Calu3 (cell line): Measurements from ENCODE around the gene TM7SF3. TPM values are rescaled to one million over a fixed set of nuclear protein-coding genes. Genes with fewer than 3 reads are reported as not detected.
"Not testable (repeated sequence)": the region's sequence is repeated elsewhere in the genome, so short reads cannot be mapped to it uniquely, and the experiment has no call there.

ENCODE experiments used
- BruUV-seq: library from RNA; stranded (reverse); fragments of 400-500 nt; replicated peaks from 2 replicates; lab custom pipeline; 2021; lab: Mats Ljungman, UMichigan
- CTCF ChIA-PET: fragments of 300-600 bp; sonication (Branson Sonifier 250); formaldehyde crosslinking; loops from one replicate; lab custom pipeline; 2022; ENCODE audit warnings: antibody characterized with exemption; lab: Charles Lee
- DNase-seq: peaks from one replicate; pipeline ENCODE4 v3.0.0; 2022
- H3K27ac Mint-ChIP-seq: one replicate; pipeline ENCODE4 v1.8.0; 2022; ENCODE audit warnings: mixed read lengths; ENCODE audit not compliant: unreplicated experiment
- H3K27me3 Mint-ChIP-seq: one replicate; pipeline ENCODE4 v1.8.0; 2022; ENCODE audit warnings: mixed read lengths; ENCODE audit not compliant: unreplicated experiment
- H3K36me3 Mint-ChIP-seq: one replicate; pipeline ENCODE4 v1.8.0; 2022; ENCODE audit warnings: mild to moderate bottlenecking, moderate library complexity, mixed read lengths; ENCODE audit not compliant: insufficient read depth, unreplicated experiment
- H3K4me1 Mint-ChIP-seq: one replicate; pipeline ENCODE4 v1.8.0; 2022; ENCODE audit warnings: mild to moderate bottlenecking, low read depth, mixed read lengths; ENCODE audit not compliant: unreplicated experiment
- H3K4me3 Mint-ChIP-seq: one replicate; pipeline ENCODE4 v1.8.0; 2022; ENCODE audit warnings: mild to moderate bottlenecking, low read depth, moderate library complexity, mixed read lengths; ENCODE audit not compliant: unreplicated experiment
- H3K9me3 Mint-ChIP-seq: one replicate; pipeline ENCODE4 v1.8.0; 2022; ENCODE audit warnings: low read depth, mixed read lengths; ENCODE audit not compliant: unreplicated experiment
- CTCF ChIP-seq: fragments of 200-600 bp; IDR thresholded peaks from one replicate; pipeline ENCODE4 v1.8.0; 2022; ENCODE audit warnings: antibody characterized with exemption; ENCODE audit not compliant: unreplicated experiment
- intact Hi-C: fragments of 100-400 bp; cut with micrococcal nuclease; formaldehyde crosslinking; loops from one replicate; pipeline ENCODE4 v1.10.0; 2022; ENCODE audit not compliant: unreplicated experiment
- total RNA-seq: library from RNA; stranded (reverse); gene quantifications from 2 replicates; pipeline ENCODE4 v1.2.3, GENCODE V29; 2022

Gene TM7SF3
- total RNA-seq, 1 experiment from 2014 or later = 70.0 TPM

- CTCF ChIA-PET = interaction anchor here (1.3 kb wide), 1 partner anchor 254 kb away, joined by 6 read pairs; no protein-coding TSS in a partner anchor
- intact Hi-C loops = no loop called here
- no peaks in the 10 kb centered on the region for H3K9me3 Mint-ChIP-seq
- no peak for DNase-seq
- TF ChIP-seq CTCF = no peak
- no peaks in the 10 kb centered on the region for H3K4me1 Mint-ChIP-seq
- no peak overlapping the region for H3K4me3 Mint-ChIP-seq
- no TSS peak for BruUV-seq
- H3K27me3 Mint-ChIP-seq = no peaks in the 10 kb centered on the region
- H3K36me3 Mint-ChIP-seq = no peaks in the 10 kb centered on the region
- no peak overlapping the region for H3K27ac Mint-ChIP-seq
Measured at GRCh38 chr12:27052176-27052575, 38.0 kb upstream of the TM7SF3 start.

- Mint-ChIP-seq H3K27ac (no peak overlapping the region), H3K27me3 (no peaks in the 10 kb centered on the region), H3K36me3 (no peaks in the 10 kb centered on the region), H3K4me1 (no peaks in the 10 kb centered on the region), H3K9me3 (no peaks in the 10 kb centered on the region), H3K4me3 (no peak overlapping the region)
- TF ChIP-seq CTCF = no peak
- CTCF ChIA-PET = no interaction called here
- intact Hi-C loops = no loop called here
- DNase-seq = no peak
- BruUV-seq = no TSS peak
Measured at GRCh38 chr12:27048822-27049752, 34.9 kb upstream of the TM7SF3 start.

GRCh38 chr12:27042018-27042417 lies 27.8 kb upstream of the TM7SF3 start:
- intact Hi-C loops = not testable (repeated sequence)

GRCh38 chr12:27040637-27041036 lies 26.5 kb upstream of the TM7SF3 start:
- H3K27me3 Mint-ChIP-seq, H3K36me3 Mint-ChIP-seq, CTCF ChIA-PET, BruUV-seq, H3K9me3 Mint-ChIP-seq, intact Hi-C loops, H3K4me1 Mint-ChIP-seq, H3K27ac Mint-ChIP-seq, H3K4me3 Mint-ChIP-seq, DNase-seq: not testable (repeated sequence)

More at GRCh38 chr12:27042018-27042417, 27.8 kb upstream of the TM7SF3 start:
- BruUV-seq, CTCF ChIA-PET, H3K27ac Mint-ChIP-seq, H3K9me3 Mint-ChIP-seq, DNase-seq, H3K36me3 Mint-ChIP-seq, H3K27me3 Mint-ChIP-seq, H3K4me1 Mint-ChIP-seq, H3K4me3 Mint-ChIP-seq: not testable (repeated sequence)

- Mint-ChIP-seq H3K27ac (no peak overlapping the region), H3K36me3 (peaks cover 9% of the 10 kb centered on the region), H3K4me3 (no peak overlapping the region), H3K4me1 (no peaks in the 10 kb centered on the region), H3K9me3 (no peaks in the 10 kb centered on the region), H3K27me3 (no peaks in the 10 kb centered on the region)
- no peak for TF ChIP-seq CTCF
- no peak for DNase-seq
- CTCF ChIA-PET = no interaction called here
- no TSS peak for BruUV-seq
- intact Hi-C loops = loop anchor here (5.0 kb wide), 1 partner anchor 108 kb away; no protein-coding TSS in a partner anchor
Measured at GRCh38 chr12:27034607-27035293, 20.6 kb upstream of the TM7SF3 start.
